ENCODE results near the gene TBCD.
"Not testable (repeated sequence)": the region's sequence is repeated elsewhere in the genome, so short reads cannot be mapped to it uniquely, and the experiment has no call there.

Gene TBCD

GRCh38 chr17:82743344-82744219, 8.3 kb upstream of the TBCD start:
- no peak for TF ChIP-seq CTCF (IDR thresholded peaks at IDR 0.05; ENCODE audit: low read depth, low read length)
- DNase-seq (ENCODE audit: low read depth in 2 of 2) = no peak
- no peak overlapping the region for H3K4me3 ChIP-seq (replicated peaks in 1 of 2; ENCODE audit: low read depth in 2 of 2, low read length in 2 of 2)

- not testable (repeated sequence) for H3K4me3 ChIP-seq (replicated peaks in 1 of 2; ENCODE audit: low read depth in 2 of 2, low read length in 2 of 2); DNase-seq (ENCODE audit: low read depth in 2 of 2)
Measured at GRCh38 chr17:82744736-82745135, 7.1 kb upstream of the TBCD start.

GRCh38 chr17:82745524-82745923, 6.3 kb upstream of the TBCD start:
- no peak for TF ChIP-seq CTCF (IDR thresholded peaks at IDR 0.05; ENCODE audit: low read depth, low read length)
- no peak for DNase-seq (ENCODE audit: low read depth in 2 of 2)
- H3K4me3 ChIP-seq (replicated peaks in 1 of 2; ENCODE audit: low read depth in 2 of 2, low read length in 2 of 2) = no peak overlapping the region

GRCh38 chr17:82748756-82749155, 3.1 kb upstream of the TBCD start:
- no peak for TF ChIP-seq CTCF (IDR thresholded peaks at IDR 0.05; ENCODE audit: low read depth, low read length)
- DNase-seq (ENCODE audit: low read depth in 2 of 2) = no peak
- no peak overlapping the region for H3K4me3 ChIP-seq (replicated peaks in 1 of 2; ENCODE audit: low read depth in 2 of 2, low read length in 2 of 2)

GRCh38 chr17:82750241-82750908, 1.5 kb upstream of the TBCD start:
- no peak for DNase-seq (ENCODE audit: low read depth in 2 of 2)

GRCh38 chr17:82751171-82751570, 694 bp upstream of the TBCD start:
- DNase-seq (ENCODE audit: low read depth in 2 of 2) = peak in 1 of 2 donors; percentile 12
- TF ChIP-seq CTCF (IDR thresholded peaks at IDR 0.05; ENCODE audit: low read depth, low read length) = no peak
- peak overlapping the region; percentile 47 to 54 for H3K4me3 ChIP-seq (replicated peaks in 1 of 2; ENCODE audit: low read depth in 2 of 2, low read length in 2 of 2)

More at GRCh38 chr17:82750241-82750908, 1.5 kb upstream of the TBCD start:
- no peak overlapping the region for H3K4me3 ChIP-seq (replicated peaks in 1 of 2; ENCODE audit: low read depth in 2 of 2, low read length in 2 of 2)
- no peak for TF ChIP-seq CTCF (IDR thresholded peaks at IDR 0.05; ENCODE audit: low read depth, low read length)

All from cardiac fibroblast (primary cell).